GM10248 (cell line): ENCODE data around the gene SLIT3.

ENCODE experiments used
- CTCF ChIA-PET: fragments of 300-600 bp; sonication (Branson Sonifier 250); formaldehyde crosslinking; extraction: SDS; loops from one replicate; lab custom pipeline; 2021; ENCODE audit warnings: antibody characterized with exemption; lab: Yijun Ruan, JAX
- POLR2A ChIA-PET: fragments of 350-650 bp; sonication (Branson Sonifier 250); formaldehyde crosslinking; extraction: SDS; loops from one replicate; lab custom pipeline; 2020; ENCODE audit warnings: antibody characterized with exemption; lab: Yijun Ruan, JAX
- DNase-seq: peaks from one replicate; pipeline ENCODE4 v3.0.0; 2012; ENCODE audit errors: extremely low spot score
- CTCF ChIP-seq: IDR thresholded peaks from 2 replicates; pipeline ENCODE4 v1.5.1; 2012; ENCODE audit warnings: mild to moderate bottlenecking, low read depth; ENCODE audit errors: extremely low read depth, missing control alignments, control extremely low read depth

The SLIT3 gene

GRCh38 chr5:169127431-169127830 is 173.5 kb downstream of the SLIT3 start:
- no peak for DNase-seq
- CTCF ChIA-PET: no interaction called here
- POLR2A ChIA-PET: no interaction called here
- TF ChIP-seq CTCF: no peak

- DNase-seq: no peak
- TF ChIP-seq CTCF: no peak
- CTCF ChIA-PET: no interaction called here
- POLR2A ChIA-PET: no interaction called here
These were observed 174.4 kb downstream of the SLIT3 start for GRCh38 chr5:169126481-169127021.

GRCh38 chr5:169125571-169125970 is 175.4 kb downstream of the SLIT3 start:
- CTCF ChIA-PET: interaction anchor here (2.2 kb wide), 1 partner anchor 9 kb away, joined by 7 read pairs; no protein-coding TSS in a partner anchor
- DNase-seq: no peak
- TF ChIP-seq CTCF: no peak
- POLR2A ChIA-PET: no interaction called here

GRCh38 chr5:169122951-169123350 is 178.0 kb downstream of the SLIT3 start:
- DNase-seq: no peak
- ChIA-PET CTCF (no interaction called here), POLR2A (no interaction called here)
- TF ChIP-seq CTCF: no peak

GRCh38 chr5:169121630-169122420 is 179.1 kb downstream of the SLIT3 start:
- no peak for DNase-seq

More at GRCh38 chr5:169121630-169122420, 179.1 kb downstream of the SLIT3 start:
- ChIA-PET CTCF (interaction anchor here (0.7 kb wide), 1 partner anchor 69 kb away, joined by 3 read pairs; no protein-coding TSS in a partner anchor), POLR2A (no interaction called here)
- TF ChIP-seq CTCF: no peak
